Neuron (in vitro differentiated cells): ENCODE measurements around the gene IMP3.

Experiments
- H2AFZ ChIP-seq: one replicate; pipeline ENCODE4 v1.6.1; 2013; ENCODE audit warnings: low read depth, mild to moderate bottlenecking, inconsistent platforms, low read length, moderate library complexity
- H3K27me3 ChIP-seq: one replicate; pipeline ENCODE4 v1.6.1; 2013; ENCODE audit warnings: low read length; ENCODE audit not compliant: insufficient read depth
- H3K36me3 ChIP-seq: one replicate; pipeline ENCODE4 v1.6.1; 2013; ENCODE audit warnings: low read length; ENCODE audit not compliant: insufficient read depth
- H3K4me1 ChIP-seq: one replicate; pipeline ENCODE4 v1.6.1; 2013; ENCODE audit warnings: low read length; ENCODE audit not compliant: insufficient read depth
- H3K4me3 ChIP-seq: 2 replicates; pipeline ENCODE4 v1.5.1; 2013; ENCODE audit warnings: mild to moderate bottlenecking, low read length, moderate library complexity
- H3K9me3 ChIP-seq: one replicate; pipeline ENCODE4 v1.6.1; 2013; ENCODE audit warnings: low read length

The IMP3 gene

DNA sequence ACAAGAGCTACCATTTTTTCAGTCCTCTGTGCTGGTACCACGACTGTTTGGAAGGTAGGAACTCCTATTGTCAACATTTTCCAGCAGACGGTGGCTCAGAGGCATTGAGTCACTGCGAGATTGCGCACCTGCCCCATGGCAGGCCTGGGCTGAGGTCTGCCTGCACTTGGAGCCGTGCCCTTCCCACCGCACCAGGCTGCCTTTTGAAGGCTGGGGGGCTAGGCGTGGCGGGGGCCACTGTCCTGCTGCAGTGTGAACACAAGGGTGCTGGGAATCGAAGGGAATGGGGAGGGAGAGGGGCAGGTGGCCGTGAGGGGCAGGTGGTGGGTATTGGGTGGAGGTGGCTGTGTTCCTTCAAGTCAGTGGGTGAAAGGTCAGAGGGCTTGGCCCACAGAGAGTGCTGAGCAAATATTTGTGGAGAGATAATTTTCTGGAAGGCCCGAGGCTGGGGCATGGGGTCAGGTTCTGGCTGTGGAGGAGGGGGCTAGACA lies 24.0 kb upstream of the IMP3 start:
- no peaks in the 10 kb centered on the region for H3K4me1 ChIP-seq
- H2AFZ ChIP-seq: no peak overlapping the region
- no peak overlapping the region for H3K4me3 ChIP-seq
- peaks cover 5% of the 10 kb centered on the region for H3K36me3 ChIP-seq
- no peaks in the 10 kb centered on the region for H3K27me3 ChIP-seq
- no peaks in the 10 kb centered on the region for H3K9me3 ChIP-seq

DNA sequence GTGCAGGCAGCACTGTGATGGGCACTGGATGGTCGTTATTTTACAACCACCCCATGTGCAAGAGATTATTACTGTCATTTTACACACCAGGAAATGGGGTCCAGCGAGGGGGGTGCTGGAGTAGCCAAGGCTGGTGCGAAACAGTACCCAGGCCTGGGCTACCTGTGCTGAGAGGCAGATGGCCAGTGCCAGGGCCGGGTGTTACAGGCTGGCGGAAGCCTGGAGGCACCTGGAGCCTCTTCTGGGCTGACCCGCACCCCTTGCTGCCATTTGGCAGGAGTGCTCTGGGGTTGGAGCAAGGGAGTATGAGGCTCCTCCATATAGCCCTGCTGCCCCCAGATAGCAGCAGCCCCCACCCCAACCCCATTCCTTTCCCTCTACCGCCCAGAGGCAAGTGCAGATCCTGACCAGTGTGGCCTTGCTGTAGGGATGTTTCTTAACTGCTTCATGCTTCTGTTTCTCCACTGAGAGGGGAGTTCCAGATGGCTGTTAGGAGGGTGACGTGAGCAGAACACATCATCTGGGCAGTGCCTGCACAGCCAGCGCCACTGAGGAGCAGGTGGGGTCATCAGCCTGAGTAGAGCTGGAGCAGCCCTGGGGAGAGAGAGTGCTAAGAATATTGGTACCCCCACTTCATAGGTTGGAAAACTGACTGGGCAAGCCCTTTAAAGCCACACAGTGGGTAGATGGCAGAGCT lies 22.9 kb upstream of the IMP3 start:
- H3K36me3 ChIP-seq: peaks cover 16% of the 10 kb centered on the region
- no peak overlapping the region for H2AFZ ChIP-seq
- H3K4me3 ChIP-seq: no peak overlapping the region
- H3K4me1 ChIP-seq: no peaks in the 10 kb centered on the region
- no peaks in the 10 kb centered on the region for H3K9me3 ChIP-seq
- no peaks in the 10 kb centered on the region for H3K27me3 ChIP-seq

DNA sequence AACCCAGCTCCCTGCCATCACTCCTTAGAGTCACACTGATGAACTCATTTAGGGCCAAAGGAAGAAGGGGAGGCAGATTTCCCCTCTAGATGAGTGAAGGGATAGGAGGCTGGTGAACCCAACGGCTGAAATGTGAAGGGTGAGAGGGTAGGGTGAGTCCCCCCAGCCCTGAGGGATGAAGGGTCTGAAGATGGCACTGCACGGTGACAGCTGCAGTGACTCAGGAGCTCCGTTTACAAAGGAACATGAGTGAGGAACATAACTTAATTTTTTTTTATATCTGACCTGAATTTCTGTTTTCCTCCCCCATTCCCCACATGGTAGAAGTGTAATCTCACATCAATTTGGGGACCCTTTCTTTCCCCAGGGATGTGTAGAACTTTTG lies 21.7 kb upstream of the IMP3 start:
- no peak overlapping the region for H2AFZ ChIP-seq
- no peaks in the 10 kb centered on the region for H3K9me3 ChIP-seq
- H3K4me3 ChIP-seq: no peak overlapping the region
- H3K4me1 ChIP-seq: no peaks in the 10 kb centered on the region
- H3K27me3 ChIP-seq: no peaks in the 10 kb centered on the region
- H3K36me3 ChIP-seq: peaks cover 26% of the 10 kb centered on the region

DNA sequence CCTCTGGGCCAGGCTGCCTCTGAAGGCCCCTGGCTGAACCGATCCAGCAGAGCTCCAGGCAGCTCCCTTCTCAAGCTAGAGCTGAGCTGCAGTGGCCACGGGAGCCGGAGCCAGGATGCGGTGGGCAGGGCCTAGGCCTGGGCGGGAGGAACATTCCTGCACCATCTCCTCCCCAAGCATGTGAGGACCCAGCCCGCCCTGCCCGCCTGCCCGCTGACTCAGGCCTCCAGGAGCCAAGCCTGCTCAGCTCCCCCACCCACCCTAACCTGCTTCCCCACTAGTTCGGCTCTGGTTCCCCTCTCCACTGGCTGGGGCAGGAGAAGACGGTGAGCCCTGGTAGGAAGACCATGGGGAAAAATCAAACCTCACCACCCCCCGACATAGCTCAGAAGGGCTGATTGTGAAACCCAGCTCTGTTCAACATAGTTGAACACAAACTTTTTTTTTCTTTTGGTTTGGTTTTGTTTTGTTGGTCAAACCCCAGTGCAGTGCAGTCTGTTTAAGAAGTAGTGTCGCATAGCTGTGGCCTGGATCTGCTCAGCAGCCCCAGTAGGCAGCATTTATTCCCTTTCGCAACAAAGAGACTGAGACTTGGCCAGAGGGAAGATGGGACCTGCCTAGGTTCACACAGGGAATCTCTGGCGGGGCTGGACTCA lies 21.2 kb upstream of the IMP3 start:
- Histone ChIP-seq H2AFZ (no peak overlapping the region), H3K4me3 (no peak overlapping the region)

DNA sequence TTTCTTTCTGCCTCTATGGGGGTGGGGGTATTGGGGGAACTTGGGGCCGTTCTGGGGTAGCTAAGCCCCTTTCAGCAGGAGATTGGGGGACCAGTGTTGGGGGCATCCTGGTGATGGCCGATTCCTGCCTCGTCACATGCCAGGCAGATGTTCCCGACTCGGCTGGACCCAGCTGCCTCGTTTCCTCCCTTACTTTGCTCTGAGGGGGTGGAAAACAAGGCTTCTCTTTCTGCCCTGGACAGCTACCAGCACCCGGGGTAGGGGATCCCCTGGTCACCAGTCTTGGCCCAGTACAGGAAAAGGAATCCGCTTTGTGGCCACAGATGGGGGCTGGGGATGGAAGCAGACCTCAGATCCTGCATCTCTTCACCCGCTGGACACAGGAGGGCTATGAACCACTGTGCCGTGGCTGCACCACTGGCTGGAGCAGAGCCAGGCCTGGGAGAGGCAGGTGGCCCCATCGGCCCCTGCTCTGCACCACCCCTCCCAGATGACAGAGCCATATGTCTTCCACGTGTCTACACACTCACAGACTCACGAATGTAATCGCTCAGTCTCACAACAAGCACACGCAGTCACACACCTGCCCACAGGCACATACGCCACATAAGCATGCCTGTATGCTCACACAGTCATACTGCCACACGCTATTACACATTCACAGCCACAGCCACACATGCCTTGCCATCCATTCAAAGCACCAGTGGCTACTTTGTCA lies 20.1 kb upstream of the IMP3 start:
- Histone ChIP-seq H3K9me3 (no peaks in the 10 kb centered on the region), H2AFZ (no peak overlapping the region), H3K4me1 (no peaks in the 10 kb centered on the region), H3K4me3 (no peak overlapping the region), H3K36me3 (peaks cover 33% of the 10 kb centered on the region), H3K27me3 (no peaks in the 10 kb centered on the region)

More for the DNA sequence above, 21.2 kb upstream of the IMP3 start:
- no peaks in the 10 kb centered on the region for H3K4me1 ChIP-seq
- no peaks in the 10 kb centered on the region for H3K9me3 ChIP-seq
- H3K27me3 ChIP-seq: no peaks in the 10 kb centered on the region
- H3K36me3 ChIP-seq: peaks cover 31% of the 10 kb centered on the region

DNA sequence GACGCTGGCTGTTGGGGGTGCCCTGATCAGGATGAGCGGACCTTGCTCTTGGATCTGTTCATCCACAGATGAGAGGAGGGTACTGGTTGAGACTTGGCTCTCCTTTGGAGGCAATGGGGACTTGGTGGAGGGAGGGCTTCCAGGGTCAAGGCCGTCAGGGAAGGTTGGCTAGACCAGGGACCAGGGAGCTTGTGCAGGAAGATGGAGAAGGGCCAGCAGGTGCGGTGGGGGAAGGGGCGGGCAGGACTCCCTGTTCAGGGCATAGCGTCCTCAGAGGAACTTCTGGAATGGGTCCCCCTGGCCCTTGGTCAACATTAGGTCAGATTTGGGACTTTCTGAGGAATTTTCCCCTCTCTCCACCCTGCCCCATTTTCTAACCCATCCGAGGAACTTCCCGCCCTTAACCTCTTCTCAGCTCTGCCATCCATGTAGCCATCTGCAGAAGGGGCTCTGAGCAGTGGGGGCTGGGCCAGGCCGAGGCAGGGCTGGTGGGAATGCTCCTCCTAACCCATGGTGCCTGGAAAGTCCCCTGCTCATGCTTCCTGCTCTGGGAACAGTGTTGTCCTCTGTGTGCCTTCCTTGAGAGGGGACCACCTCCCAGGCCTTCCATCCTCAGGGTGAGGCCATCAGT lies 19.2 kb upstream of the IMP3 start:
- Histone ChIP-seq H3K27me3 (no peaks in the 10 kb centered on the region), H2AFZ (no peak overlapping the region), H3K9me3 (no peaks in the 10 kb centered on the region), H3K4me3 (no peak overlapping the region), H3K4me1 (no peaks in the 10 kb centered on the region), H3K36me3 (peaks cover 35% of the 10 kb centered on the region)

DNA sequence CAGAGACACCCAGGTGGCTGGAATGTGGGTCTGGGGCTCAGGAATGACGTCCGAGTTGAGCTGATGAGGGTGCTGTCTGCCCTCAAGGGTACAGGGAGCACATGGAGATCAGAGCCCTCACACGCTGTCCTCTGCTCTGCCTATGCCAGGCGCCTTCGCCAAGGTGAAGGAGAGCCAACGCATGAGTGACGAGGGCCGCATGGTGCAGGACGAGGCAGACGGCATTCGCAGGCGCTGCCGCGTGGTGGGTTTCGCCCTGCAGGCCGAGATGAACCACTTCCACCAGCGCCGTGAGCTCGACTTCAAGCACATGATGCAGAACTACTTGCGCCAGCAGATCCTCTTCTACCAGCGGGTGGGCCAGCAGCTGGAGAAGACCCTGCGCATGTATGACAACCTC lies 16.8 kb upstream of the IMP3 start:
- no peak overlapping the region for H2AFZ ChIP-seq
- H3K4me3 ChIP-seq: no peak overlapping the region
- H3K9me3 ChIP-seq: no peaks in the 10 kb centered on the region
- H3K36me3 ChIP-seq: peaks cover 35% of the 10 kb centered on the region
- no peaks in the 10 kb centered on the region for H3K27me3 ChIP-seq
- H3K4me1 ChIP-seq: peaks cover 13% of the 10 kb centered on the region

DNA sequence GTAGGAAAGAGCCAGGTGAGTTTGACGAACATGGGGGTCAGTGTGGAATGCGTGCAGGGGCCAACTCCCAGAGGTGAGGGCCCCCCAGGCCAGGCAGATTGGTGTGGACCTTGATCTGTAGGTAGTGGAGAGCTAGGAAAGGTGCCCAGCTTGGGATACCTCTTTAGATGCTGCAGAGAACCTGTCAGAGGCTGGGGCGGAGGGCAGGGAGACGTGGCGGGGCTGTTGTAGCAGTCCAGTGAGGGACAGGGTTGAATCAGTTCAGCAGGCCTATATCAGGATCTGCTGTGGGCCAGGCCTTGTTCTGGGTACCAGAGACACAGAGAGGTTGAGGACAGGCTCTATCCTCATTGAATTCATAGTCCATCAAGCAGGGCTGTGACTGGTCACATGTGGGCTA lies 16.3 kb upstream of the IMP3 start:
- Histone ChIP-seq H3K36me3 (peaks cover 36% of the 10 kb centered on the region), H3K4me1 (peaks cover 18% of the 10 kb centered on the region), H3K27me3 (no peaks in the 10 kb centered on the region), H2AFZ (no peak overlapping the region), H3K9me3 (no peaks in the 10 kb centered on the region), H3K4me3 (no peak overlapping the region)

DNA sequence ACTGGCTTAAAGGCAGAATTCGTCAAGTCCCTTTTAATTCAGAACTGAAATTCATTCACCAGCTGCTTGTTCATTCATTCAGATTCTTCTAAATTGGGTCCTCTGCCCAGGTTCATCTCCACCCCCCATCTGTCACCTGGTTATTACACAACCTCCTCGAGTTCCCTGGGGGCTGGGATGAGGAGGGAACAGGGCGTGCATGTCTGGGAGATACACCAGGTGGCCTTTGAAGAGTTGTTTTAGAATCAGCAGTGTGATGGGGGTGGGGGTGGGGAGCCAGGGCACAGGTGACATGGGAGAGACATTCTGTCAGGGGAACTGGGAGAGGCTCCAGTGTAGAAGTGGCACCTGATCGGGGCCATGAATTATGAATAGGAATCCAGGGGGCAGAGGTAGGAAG lies 15.9 kb upstream of the IMP3 start:
- Histone ChIP-seq H2AFZ (no peak overlapping the region), H3K27me3 (no peaks in the 10 kb centered on the region), H3K4me3 (no peak overlapping the region), H3K4me1 (peaks cover 22% of the 10 kb centered on the region), H3K9me3 (no peaks in the 10 kb centered on the region), H3K36me3 (peaks cover 40% of the 10 kb centered on the region)

DNA sequence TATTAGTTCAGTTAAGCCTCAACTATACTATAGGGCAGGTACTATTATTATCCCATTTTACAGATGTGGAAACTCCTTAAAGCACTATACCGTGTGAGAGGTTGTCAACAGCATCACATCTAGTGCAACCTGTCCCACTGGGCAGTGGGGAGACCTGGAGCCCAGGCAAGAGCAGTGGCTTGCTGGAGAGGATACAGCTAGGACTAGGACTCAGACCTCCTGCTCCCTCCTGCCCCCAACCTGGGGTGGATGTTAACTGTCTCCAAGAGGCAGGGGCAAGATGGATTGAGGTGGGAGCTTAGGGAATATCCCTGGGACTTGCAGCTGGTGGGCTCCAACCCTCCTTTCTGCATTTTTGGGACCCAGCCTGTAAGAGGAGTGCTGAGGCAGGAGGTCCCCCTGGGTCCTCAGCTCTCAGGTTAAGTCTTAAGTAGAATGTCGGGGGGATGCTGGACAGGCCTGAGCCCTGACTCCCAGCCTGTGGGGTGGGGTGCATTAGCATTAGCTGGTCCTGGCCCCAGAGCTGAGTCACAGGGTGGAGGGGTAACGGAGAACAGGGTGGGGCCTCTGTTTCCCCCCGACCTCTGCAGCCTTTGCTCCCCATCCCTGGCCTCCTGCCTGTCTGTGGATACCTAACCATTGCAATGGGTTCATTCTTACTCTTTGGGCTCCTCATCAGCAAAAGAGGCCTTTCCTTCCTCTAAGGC lies 14.3 kb upstream of the IMP3 start:
- H3K9me3 ChIP-seq: no peaks in the 10 kb centered on the region
- H3K27me3 ChIP-seq: no peaks in the 10 kb centered on the region
- peaks cover 38% of the 10 kb centered on the region for H3K4me1 ChIP-seq
- no peak overlapping the region for H2AFZ ChIP-seq
- H3K36me3 ChIP-seq: peaks cover 52% of the 10 kb centered on the region
- no peak overlapping the region for H3K4me3 ChIP-seq

DNA sequence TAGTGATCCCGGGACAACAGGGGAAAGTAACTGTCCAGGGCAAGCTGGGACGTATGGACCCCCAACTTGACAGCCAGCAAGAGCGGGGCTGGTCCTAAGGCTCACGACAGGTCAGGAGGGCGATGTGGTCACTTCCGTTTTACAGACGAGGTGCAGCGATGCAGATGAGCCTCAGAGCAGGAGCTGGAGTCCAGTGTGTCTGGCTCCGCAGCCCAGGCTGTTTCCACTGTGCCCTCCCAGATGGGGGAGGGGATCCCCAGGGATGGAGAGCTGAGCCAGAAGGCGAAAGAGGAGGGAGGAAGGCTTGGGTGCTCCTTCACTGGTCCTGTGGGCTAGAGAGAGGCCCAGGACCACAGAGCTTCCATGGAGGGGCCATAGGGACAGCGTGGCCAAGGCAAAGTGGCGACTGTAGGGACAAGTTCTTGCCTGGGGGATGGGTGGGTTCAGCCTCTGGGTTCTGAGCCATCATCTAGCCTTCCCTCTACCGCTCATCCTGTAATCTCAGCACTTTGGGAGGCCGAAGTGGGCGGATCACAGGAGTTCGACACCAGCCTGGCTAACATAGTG lies 13.4 kb upstream of the IMP3 start:
- H3K27me3 ChIP-seq: no peaks in the 10 kb centered on the region
- H3K4me3 ChIP-seq: no peak overlapping the region
- H2AFZ ChIP-seq: no peak overlapping the region
- H3K9me3 ChIP-seq: no peaks in the 10 kb centered on the region
- H3K4me1 ChIP-seq: peaks cover 47% of the 10 kb centered on the region
- peaks cover 45% of the 10 kb centered on the region for H3K36me3 ChIP-seq

DNA sequence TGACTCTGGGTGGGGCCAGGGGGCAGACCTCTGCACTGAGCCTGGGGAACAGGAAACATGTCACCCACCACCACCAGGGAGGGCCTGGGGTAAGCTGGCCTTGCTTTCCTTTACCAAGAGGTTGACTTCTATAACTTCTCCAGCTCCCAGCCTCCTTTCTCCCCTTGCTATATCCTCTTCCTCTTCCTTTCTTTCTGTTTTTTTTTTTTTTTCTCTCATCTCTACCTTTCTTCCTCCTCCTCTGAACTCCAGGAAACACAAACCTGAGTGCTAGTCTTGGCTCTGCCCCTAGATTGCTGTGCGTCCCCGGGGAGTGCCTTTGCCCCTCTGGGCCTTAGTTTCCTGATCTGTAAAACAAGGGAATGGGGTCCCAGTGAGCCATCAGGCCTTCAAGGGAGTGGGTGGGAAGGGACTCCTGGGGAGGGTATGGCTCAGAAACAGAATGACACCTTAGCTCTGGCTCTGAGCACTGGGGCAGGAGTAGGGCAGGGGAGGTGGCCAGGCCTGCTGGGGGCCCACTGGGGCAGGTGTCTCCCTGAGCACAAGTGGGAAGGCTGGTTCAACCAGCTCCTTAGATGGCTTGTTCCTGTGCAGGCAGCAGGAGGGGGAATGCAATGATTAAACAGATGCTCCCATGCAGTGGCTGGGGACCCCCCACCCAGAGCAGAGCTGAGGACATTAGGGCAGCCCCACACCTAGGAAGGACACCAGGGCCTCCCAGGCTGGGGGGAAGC lies 12.0 kb upstream of the IMP3 start:
- Histone ChIP-seq H3K4me1 (peaks cover 49% of the 10 kb centered on the region), H2AFZ (no peak overlapping the region), H3K9me3 (no peaks in the 10 kb centered on the region), H3K27me3 (no peaks in the 10 kb centered on the region), H3K36me3 (peaks cover 32% of the 10 kb centered on the region), H3K4me3 (no peak overlapping the region)
